NB4 (cell line): Measurements from ENCODE around the gene ZNF423.

Experiments used
- DNase-seq: peaks from one replicate; pipeline ENCODE4 v3.0.0; 2010; ENCODE audit warnings: low read depth
- H3K4me3 ChIP-seq: one replicate; pipeline ENCODE4 v1.5.1; 2011; ENCODE audit warnings: mild to moderate bottlenecking, low read depth, low read length, moderate library complexity
- CTCF ChIP-seq: IDR thresholded peaks from one replicate; pipeline ENCODE4 v1.5.1; 2012; ENCODE audit warnings: low read depth, low read length
- MAX ChIP-seq: IDR thresholded peaks from 2 replicates; pipeline ENCODE4 v1.6.1; 2011; ENCODE audit warnings: low read depth, low read length
- MYC ChIP-seq: IDR thresholded peaks from 2 replicates; pipeline ENCODE4 v1.6.1; 2011; ENCODE audit warnings: low read depth, low read length
- POLR2A ChIP-seq: IDR thresholded peaks from 2 replicates; pipeline ENCODE4 v1.6.1; 2011; ENCODE audit warnings: mild to moderate bottlenecking; ENCODE audit not compliant: insufficient read length; ENCODE audit errors: extremely low read depth

ZNF423 gene

GRCh38 chr16:49499869-49500610 lies 355.9 kb downstream of the ZNF423 start:
- DNase-seq, result no peak

GRCh38 chr16:49499414-49499785 lies 356.5 kb downstream of the ZNF423 start:
- TF ChIP-seq CTCF (no peak), MYC (no peak), POLR2A (no peak), MAX (no peak)
- H3K4me3 ChIP-seq, result no peak overlapping the region
- no peak for DNase-seq

More at GRCh38 chr16:49499869-49500610, 355.9 kb downstream of the ZNF423 start:
- TF ChIP-seq MAX (no peak), CTCF (no peak)
- no peak overlapping the region for H3K4me3 ChIP-seq

GRCh38 chr16:49498666-49499413 lies 357.1 kb downstream of the ZNF423 start:
- no peak for DNase-seq
- no peak overlapping the region for H3K4me3 ChIP-seq
- TF ChIP-seq CTCF (no peak), MAX (no peak), POLR2A (no peak), MYC (no peak)

- TF ChIP-seq MYC (no peak), POLR2A (no peak), MAX (no peak), CTCF (no peak)
These were observed 357.6 kb downstream of the ZNF423 start for GRCh38 chr16:49498264-49498663.

GRCh38 chr16:49497466-49497865 lies 358.4 kb downstream of the ZNF423 start:
- no peak for TF ChIP-seq MAX
- TF ChIP-seq MYC, result no peak
- TF ChIP-seq POLR2A, result no peak
- no peak for TF ChIP-seq CTCF
- no peak for DNase-seq
- H3K4me3 ChIP-seq, result no peak overlapping the region

More at GRCh38 chr16:49498264-49498663, 357.6 kb downstream of the ZNF423 start:
- H3K4me3 ChIP-seq, result no peak overlapping the region
- DNase-seq, result no peak
